ENCODE data around the gene CLIC1.

Gene CLIC1

GRCh38 chr6:31736021-31736767 lies at the start of gene CLIC1:
CLIC1 (minus strand) TSS chr6:31736530; CDS start chr6:31736300, 230 bp downstream.
- FAIRE-seq (peak; percentile 86), DNase-seq (ENCODE audit: insufficient read length, low spot score) (peak; percentile 56)

GRCh38 chr6:31785475-31785874 lies 49.1 kb upstream of the CLIC1 start:
- FAIRE-seq = no peak
- no peak for DNase-seq (ENCODE audit: insufficient read length, low spot score)

- DNase-seq (ENCODE audit: insufficient read length, low spot score) (no peak), FAIRE-seq (no peak)
Measured at GRCh38 chr6:31784098-31784925, 48.0 kb upstream of the CLIC1 start.

GRCh38 chr6:31782126-31782855 lies 46.0 kb upstream of the CLIC1 start:
- DNase-seq (ENCODE audit: insufficient read length, low spot score) (no peak), FAIRE-seq (no peak)

- DNase-seq (ENCODE audit: insufficient read length, low spot score) (no peak), FAIRE-seq (no peak)
Measured at GRCh38 chr6:31781244-31782125, 45.2 kb upstream of the CLIC1 start.

GRCh38 chr6:31780507-31781243 lies 44.3 kb upstream of the CLIC1 start:
- no peak for DNase-seq (ENCODE audit: insufficient read length, low spot score)

GRCh38 chr6:31779908-31780307 lies 43.6 kb upstream of the CLIC1 start:
- no peak for FAIRE-seq
- DNase-seq (ENCODE audit: insufficient read length, low spot score) = no peak

More at GRCh38 chr6:31780507-31781243, 44.3 kb upstream of the CLIC1 start:
- no peak for FAIRE-seq

GRCh38 chr6:31778999-31779885 lies 42.9 kb upstream of the CLIC1 start:
- DNase-seq (ENCODE audit: insufficient read length, low spot score) = no peak
- FAIRE-seq = no peak

GRCh38 chr6:31778193-31778592 lies 41.9 kb upstream of the CLIC1 start:
- FAIRE-seq (no peak), DNase-seq (ENCODE audit: insufficient read length, low spot score) (no peak)

- FAIRE-seq = no peak
- no peak for DNase-seq (ENCODE audit: insufficient read length, low spot score)
Measured at GRCh38 chr6:31777667-31778050, 41.3 kb upstream of the CLIC1 start.

- peak; percentile 39 for FAIRE-seq
Measured at GRCh38 chr6:31776989-31777666, 40.8 kb upstream of the CLIC1 start, which contains the start of gene VWA7. VWA7 (minus strand) TSS chr6:31777328; CDS start chr6:31776779, 549 bp downstream.

GRCh38 chr6:31776485-31776988 lies 40.2 kb upstream of the CLIC1 start:
- FAIRE-seq = no peak
- DNase-seq (ENCODE audit: insufficient read length, low spot score) = no peak

More at GRCh38 chr6:31776989-31777666, 40.8 kb upstream of the CLIC1 start, which contains the start of gene VWA7:
- DNase-seq (ENCODE audit: insufficient read length, low spot score) = peak; percentile 75

GRCh38 chr6:31775633-31776484 lies 39.5 kb upstream of the CLIC1 start:
- no peak for FAIRE-seq
- DNase-seq (ENCODE audit: insufficient read length, low spot score) = no peak

GRCh38 chr6:31775184-31775583 lies 38.9 kb upstream of the CLIC1 start:
- DNase-seq (ENCODE audit: insufficient read length, low spot score) (no peak), FAIRE-seq (no peak)

GRCh38 chr6:31771992-31772358 lies 35.6 kb upstream of the CLIC1 start:
- FAIRE-seq = no peak
- no peak for DNase-seq (ENCODE audit: insufficient read length, low spot score)

- FAIRE-seq = no peak
- no peak for DNase-seq (ENCODE audit: insufficient read length, low spot score)
Measured at GRCh38 chr6:31770860-31771259, 34.5 kb upstream of the CLIC1 start.
